ENCODE measurements around the gene AACS.

Gene AACS

GRCh38 chr12:125092872-125093680 is 27.8 kb downstream of the AACS start:
- DNase-seq (ENCODE audit: extremely low read depth, low read depth) = peak; percentile 4
- TF ChIP-seq CTCF (IDR thresholded peaks at IDR 0.05; ENCODE audit: low read depth, low read length) = no peak

GRCh38 chr12:125093681-125094330 is 28.6 kb downstream of the AACS start:
- no peak for DNase-seq (ENCODE audit: extremely low read depth, low read depth)
- TF ChIP-seq CTCF (IDR thresholded peaks at IDR 0.05; ENCODE audit: low read depth, low read length) = no peak

GRCh38 chr12:125096894-125097293 is 31.7 kb downstream of the AACS start:
- no peak for DNase-seq (ENCODE audit: extremely low read depth, low read depth)
- TF ChIP-seq CTCF (IDR thresholded peaks at IDR 0.05; ENCODE audit: low read depth, low read length) = no peak

GRCh38 chr12:125097427-125097826 is 32.2 kb downstream of the AACS start:
- TF ChIP-seq CTCF (IDR thresholded peaks at IDR 0.05; ENCODE audit: low read depth, low read length) = no peak
- DNase-seq (ENCODE audit: extremely low read depth, low read depth) = no peak

GRCh38 chr12:125098676-125099408 is 33.6 kb downstream of the AACS start:
- no peak for TF ChIP-seq CTCF (IDR thresholded peaks at IDR 0.05; ENCODE audit: low read depth, low read length)
- DNase-seq (ENCODE audit: extremely low read depth, low read depth) = no peak

- no peak for DNase-seq (ENCODE audit: extremely low read depth, low read depth)
- TF ChIP-seq CTCF (IDR thresholded peaks at IDR 0.05; ENCODE audit: low read depth, low read length) = no peak
These were observed 34.2 kb downstream of the AACS start for GRCh38 chr12:125099409-125099782.
